ENCODE results near the gene SDHD.

DNA sequence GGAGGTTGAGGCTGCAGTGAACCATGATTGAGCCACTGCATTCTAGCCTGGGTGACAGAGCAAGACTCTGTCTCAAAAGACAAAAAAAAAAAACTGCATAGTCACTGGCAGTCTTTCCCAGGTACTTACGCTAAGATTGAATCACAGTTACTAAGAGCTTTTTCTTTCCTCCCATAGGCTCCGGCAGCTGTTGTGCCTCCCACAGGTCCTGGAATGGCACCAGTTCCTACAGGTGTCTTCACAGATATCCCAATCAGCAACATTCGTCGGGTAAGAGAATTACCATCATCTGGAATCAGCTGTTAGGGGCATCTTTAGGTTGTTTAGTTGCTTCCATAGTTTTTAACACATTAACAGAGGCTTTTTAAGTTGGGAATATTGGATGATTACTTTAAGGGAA lies 41.7 kb upstream of the SDHD start:
- TF ChIP-seq, protein P1, sequence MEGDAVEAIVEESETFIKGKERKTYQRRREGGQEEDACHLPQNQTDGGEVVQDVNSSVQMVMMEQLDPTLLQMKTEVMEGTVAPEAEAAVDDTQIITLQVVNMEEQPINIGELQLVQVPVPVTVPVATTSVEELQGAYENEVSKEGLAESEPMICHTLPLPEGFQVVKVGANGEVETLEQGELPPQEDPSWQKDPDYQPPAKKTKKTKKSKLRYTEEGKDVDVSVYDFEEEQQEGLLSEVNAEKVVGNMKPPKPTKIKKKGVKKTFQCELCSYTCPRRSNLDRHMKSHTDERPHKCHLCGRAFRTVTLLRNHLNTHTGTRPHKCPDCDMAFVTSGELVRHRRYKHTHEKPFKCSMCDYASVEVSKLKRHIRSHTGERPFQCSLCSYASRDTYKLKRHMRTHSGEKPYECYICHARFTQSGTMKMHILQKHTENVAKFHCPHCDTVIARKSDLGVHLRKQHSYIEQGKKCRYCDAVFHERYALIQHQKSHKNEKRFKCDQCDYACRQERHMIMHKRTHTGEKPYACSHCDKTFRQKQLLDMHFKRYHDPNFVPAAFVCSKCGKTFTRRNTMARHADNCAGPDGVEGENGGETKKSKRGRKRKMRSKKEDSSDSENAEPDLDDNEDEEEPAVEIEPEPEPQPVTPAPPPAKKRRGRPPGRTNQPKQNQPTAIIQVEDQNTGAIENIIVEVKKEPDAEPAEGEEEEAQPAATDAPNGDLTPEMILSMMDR (IDR thresholded peaks at IDR 0.05; ENCODE audit: borderline replicate concordance, extremely low read depth, low read length, poor library complexity, severe bottlenecking) = no peak
- TF ChIP-seq EZH2 (IDR thresholded peaks at IDR 0.05; ENCODE audit: borderline replicate concordance, low read depth, low read length, severe bottlenecking) = no peak

All from DND-41 (cell line).